Stimulated activated CD4-positive, alpha-beta T cell treated with anti-CD3 and anti-CD28 coated beads, TNF-alpha, amount 100 ng/mL, for 1 hour (primary cell): ENCODE data around the gene SNX19.

ENCODE experiments used
- DNase-seq, 3 donors: peaks; one replicate each; pipeline ENCODE4 v3.0.0-alpha.2; 2020; ENCODE audit warnings: low read depth in 3 of 3, low spot score in 1 of 3

SNX19 gene

GRCh38 chr11:130848361-130849214 lies 67.7 kb downstream of the SNX19 start:
- DNase-seq = no peak

- DNase-seq = no peak
These were observed 68.8 kb downstream of the SNX19 start for GRCh38 chr11:130847517-130847916.

GRCh38 chr11:130846606-130847005 lies 69.7 kb downstream of the SNX19 start:
- DNase-seq = no peak

GRCh38 chr11:130842001-130842400 lies 74.3 kb downstream of the SNX19 start:
- DNase-seq = no peak

- no peak for DNase-seq
These were observed 75.6 kb downstream of the SNX19 start for GRCh38 chr11:130840679-130841078.

- no peak for DNase-seq
These were observed 76.2 kb downstream of the SNX19 start for GRCh38 chr11:130839981-130840666.

GRCh38 chr11:130837194-130837593 lies 79.1 kb downstream of the SNX19 start:
- DNase-seq = no peak

GRCh38 chr11:130834886-130835285 lies 81.4 kb downstream of the SNX19 start:
- no peak for DNase-seq

- no peak for DNase-seq
These were observed 83.5 kb downstream of the SNX19 start for GRCh38 chr11:130832566-130833425.

GRCh38 chr11:130831976-130832375 lies 84.3 kb downstream of the SNX19 start:
- no peak for DNase-seq

- DNase-seq = no peak
These were observed 84.8 kb downstream of the SNX19 start for GRCh38 chr11:130831506-130831905.

GRCh38 chr11:130830566-130830965 lies 85.7 kb downstream of the SNX19 start:
- DNase-seq = no peak

GRCh38 chr11:130829920-130830511 lies 86.3 kb downstream of the SNX19 start:
- no peak for DNase-seq

GRCh38 chr11:130828741-130829140 lies 87.5 kb downstream of the SNX19 start:
- DNase-seq = no peak

- no peak for DNase-seq
These were observed 88.6 kb downstream of the SNX19 start for GRCh38 chr11:130827451-130828377.

- no peak for DNase-seq
These were observed 89.7 kb downstream of the SNX19 start for GRCh38 chr11:130826572-130826971.

GRCh38 chr11:130825983-130826382 lies 90.3 kb downstream of the SNX19 start:
- no peak for DNase-seq

GRCh38 chr11:130825561-130825960 lies 90.7 kb downstream of the SNX19 start:
- no peak for DNase-seq
